SH-SY5Y (cell line): ENCODE measurements around the gene CCDC180.

ENCODE experiments used
- GATA2 ChIP-seq: IDR thresholded peaks from 2 replicates; pipeline ENCODE4 v1.6.1; 2011; ENCODE audit warnings: mild to moderate bottlenecking, low read depth, low read length
- GATA3 ChIP-seq: IDR thresholded peaks from 2 replicates; pipeline ENCODE4 v1.6.1; 2011; ENCODE audit warnings: low read depth, mild to moderate bottlenecking, low read length, moderate library complexity

DNA sequence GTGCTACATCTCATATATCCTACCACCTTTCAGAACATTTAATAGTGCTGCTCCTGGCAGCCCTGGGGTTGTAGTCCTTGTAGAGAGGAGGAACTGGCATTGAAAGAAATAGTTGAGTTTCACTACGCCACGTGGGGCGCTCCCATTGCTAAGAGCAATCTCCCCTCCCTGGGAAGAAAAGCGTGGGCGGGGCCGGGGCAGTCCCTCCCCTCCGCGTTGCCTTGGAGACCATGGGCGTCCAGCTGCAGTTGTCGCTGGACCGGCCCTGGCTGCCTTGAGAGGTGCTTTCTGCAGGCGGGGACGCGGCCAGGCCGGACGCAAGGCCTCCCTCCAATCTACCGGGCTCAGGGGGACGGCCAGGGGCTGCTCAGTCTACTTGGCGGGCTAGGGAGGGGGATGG is 368 bp upstream of the CCDC180 start:
- no peak for TF ChIP-seq GATA2
- TF ChIP-seq GATA3: no peak
